HG03342 (cell line): ENCODE measurements around the gene CCM2.

Experiments used
- ATAC-seq: cut with Tn5 transposase; IDR thresholded peaks from one replicate; pipeline ENCODE4 v1.9.1; 2021; ENCODE audit warnings: mild to moderate bottlenecking, moderate library complexity; ENCODE audit not compliant: unreplicated experiment

Gene CCM2

DNA sequence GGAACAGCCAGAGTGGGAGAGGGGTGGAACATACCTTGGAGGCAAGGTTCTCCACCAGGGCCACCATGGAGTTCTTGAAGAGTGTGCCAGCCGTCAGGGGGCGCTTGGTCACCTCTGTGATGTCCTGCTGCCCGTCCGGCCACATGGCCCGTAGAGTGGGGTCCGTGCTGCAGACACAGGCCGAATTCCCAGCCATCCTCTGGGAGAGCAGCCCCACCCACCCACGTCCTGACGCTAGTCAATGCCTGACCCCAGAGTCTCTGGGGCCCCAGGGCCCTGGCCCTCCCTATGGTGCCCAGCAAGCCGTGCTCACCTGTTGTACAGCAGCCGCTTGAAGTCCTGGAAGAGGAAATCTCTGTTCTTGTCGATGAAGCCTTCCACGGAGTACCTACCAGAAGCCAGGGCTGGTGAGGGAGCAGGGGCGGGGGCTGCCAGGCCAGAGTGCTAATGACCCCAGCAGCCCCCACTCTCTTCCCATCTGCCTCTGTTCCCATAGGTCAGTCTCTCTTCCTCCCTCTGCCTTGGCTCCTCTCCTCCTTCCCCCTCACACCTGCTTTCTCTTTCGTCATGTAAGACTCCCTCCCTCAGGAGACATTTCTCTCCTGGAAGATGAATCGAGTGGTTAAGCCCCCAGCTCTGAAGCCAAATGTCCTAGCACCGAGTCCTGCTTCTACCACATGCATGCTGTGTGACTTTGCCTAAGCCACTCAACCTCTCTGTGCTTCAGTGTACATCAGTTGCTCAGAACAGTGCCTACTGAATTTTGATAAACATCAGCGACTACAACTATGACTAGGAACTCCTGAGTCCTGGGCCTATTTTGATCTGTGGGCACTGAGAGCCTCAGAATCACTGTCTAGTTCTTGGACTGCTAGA is 32.2 kb upstream of the CCM2 start:
- no peak for ATAC-seq

DNA sequence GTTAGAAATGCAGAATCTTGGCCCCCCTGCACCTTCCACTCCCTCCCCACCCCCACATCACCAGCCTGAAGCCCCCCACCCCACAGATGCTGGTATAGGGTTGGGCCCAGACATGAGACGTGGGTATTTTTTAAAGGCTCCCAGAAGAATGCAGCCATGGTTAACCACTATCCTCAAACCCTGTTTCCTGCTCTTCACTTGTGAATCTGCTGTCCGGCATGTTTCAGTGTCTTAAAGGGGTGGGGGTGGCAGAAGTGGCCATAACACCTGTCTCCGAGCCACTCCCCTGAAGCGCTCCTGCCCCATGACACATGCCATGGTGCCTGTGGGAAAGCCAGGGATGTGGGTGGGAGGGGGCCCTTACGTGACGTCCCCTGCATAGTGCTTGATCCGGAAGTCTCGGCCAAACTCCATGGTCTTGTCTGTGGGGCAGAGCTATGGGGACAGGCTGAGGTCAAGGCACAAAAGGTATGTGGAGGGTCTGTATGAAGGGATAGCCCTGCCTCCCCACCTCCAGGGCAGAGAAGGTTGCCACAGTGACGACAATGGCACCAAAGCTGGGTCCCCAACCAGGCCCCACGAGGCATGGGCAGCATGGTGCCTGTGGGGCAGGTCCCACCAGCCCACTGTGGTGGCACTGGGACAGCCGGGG is 30.8 kb upstream of the CCM2 start:
- no peak for ATAC-seq

DNA sequence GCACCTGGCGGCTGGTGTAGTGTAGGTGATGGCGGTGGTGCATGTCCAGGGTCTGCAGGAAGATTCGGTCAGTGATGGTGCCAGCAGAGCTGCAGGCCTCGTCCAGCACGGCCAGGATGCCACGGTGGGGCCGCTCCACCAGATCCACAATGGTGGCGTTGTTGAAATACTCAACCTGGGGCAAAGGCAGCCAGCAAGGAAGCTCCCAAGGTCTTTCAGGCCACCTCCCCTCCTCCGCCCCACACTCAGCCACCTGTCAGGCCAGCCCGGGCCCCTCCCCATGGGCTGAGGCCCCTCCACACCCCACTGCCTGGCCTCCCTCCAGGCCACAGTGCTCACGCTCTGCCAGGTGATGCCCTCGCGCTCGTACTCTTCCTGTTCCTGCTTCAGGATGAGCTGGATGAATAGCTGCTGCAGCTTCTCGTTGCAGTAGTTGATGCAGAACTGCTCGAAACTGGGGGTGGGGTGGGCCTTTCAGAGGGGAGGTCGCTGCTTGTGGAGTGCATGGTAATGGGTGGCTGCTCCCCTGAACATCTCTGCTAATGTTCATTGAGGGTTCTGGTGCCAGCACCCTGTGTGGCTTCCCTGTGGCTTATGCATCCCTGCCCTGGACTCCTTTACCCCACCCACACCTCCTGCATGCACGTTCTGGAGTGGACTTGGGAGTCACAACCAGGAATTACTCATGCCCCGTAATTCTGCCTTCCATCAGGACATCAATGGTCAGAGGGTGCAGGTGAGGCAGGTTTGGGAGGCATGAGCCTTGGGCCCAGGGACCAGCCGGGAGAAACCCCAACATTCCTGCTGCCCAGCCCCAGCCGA is 30.1 kb upstream of the CCM2 start:
- no peak for ATAC-seq

DNA sequence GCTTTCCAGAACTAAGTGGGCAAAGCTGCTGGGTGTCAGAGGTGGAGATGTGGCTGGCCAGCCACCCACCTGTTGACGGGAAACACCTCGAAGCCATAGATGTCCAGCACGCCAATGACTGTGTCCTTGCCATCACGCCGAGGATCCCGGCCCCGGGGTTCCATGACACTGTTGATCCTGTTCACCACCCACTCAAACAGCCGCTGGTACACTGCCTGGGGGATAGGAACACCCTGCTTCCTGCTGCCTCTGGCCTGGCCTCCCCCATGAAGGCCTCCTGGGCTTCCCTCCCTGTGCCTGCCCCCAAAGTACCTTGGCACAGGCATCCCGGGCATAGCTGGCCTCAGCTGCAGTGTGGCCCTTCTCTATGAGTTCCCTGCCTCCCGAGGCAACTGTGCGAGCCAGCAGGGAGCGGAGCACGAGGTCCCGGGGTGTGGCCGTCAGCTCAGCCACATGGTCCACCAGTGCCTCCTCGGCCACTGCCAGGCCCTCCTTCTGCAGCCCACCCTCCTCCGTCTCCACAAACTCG is 29.4 kb upstream of the CCM2 start:
- no peak for ATAC-seq

GRCh38 chr7:44971188-44971901 is 28.7 kb upstream of the CCM2 start:
- no peak for ATAC-seq

- ATAC-seq = no peak
Observed at GRCh38 chr7:44971902-44972441, 28.0 kb upstream of the CCM2 start.

DNA sequence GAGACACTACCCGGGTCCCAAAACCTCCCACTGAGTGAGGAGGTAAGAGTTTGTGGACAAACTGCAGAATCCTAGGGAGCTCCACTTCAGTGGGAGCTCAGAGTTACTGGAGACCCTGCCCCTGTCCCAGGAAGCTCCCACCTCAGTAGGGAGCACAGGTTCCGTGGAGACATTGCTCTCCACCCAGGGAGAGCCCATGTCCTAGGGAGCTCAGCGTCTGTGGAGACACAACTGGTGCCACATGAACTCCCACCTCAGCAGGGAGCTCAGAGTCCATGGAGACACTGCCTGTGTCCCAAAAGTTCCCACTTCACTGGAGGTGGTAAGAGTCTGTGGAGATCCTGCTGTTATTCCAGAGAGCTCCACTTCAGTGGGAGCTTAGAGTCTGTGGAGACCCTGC is 27.4 kb upstream of the CCM2 start:
- no peak for ATAC-seq

DNA sequence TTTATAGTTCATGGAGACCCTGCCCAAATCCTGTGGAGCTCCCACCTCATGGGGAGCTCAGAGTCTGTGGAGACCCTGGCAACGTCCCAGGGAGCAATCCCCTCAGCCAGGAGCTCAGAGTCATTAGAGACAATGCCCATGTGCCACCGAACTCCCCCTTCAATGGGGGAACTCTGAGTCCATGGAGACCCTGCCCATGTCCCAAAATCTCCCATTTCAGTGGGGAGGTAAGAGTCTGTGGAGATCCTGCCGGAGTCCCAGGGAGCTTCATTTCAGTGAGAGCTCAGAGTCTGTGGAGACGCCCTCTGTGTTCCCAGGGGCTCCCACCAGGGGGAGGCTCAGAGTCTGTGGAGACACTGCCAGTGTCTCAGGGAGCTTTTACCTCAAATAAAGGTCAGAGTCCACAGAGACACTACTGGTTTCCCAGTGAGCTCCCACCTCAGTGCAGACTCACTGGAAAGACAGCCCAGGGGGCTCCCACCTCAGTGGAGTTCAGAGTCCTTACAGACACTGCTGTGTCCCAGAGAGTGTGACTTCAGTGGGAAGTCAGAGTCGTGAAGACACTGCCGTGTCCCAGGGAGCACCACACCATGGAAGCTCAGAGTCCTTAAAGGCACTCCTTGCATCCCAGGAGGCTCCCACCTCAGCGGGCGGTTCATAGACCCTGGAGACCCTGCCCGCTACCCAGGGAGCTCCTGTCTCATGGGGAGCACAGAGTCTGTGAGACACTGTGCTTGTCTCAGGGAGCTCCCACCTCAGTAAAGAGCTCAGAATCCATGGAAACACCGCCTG is 26.2 kb upstream of the CCM2 start:
- ATAC-seq = no peak

DNA sequence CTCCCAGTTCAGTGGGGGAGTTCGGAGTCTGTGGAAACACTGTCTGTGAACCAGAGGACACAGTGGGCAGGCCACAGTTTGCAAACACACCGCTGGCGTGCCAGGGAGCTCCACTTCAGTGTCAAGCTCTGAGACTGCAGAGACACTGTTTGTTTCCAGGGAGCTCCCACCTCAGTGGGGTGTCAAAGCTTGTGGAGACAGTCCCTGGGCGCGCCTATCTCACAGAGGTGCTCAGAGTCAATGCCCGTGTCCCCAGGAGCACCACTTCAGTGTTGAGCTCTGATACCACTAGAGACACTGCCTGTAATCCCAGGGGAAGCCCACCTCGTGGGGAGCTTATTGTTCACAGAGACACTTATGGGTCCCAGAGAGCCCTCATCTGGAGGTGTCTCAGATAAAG is 25.5 kb upstream of the CCM2 start:
- no peak for ATAC-seq

- ATAC-seq = no peak
Observed at GRCh38 chr7:44975331-44976039, 24.5 kb upstream of the CCM2 start.

DNA sequence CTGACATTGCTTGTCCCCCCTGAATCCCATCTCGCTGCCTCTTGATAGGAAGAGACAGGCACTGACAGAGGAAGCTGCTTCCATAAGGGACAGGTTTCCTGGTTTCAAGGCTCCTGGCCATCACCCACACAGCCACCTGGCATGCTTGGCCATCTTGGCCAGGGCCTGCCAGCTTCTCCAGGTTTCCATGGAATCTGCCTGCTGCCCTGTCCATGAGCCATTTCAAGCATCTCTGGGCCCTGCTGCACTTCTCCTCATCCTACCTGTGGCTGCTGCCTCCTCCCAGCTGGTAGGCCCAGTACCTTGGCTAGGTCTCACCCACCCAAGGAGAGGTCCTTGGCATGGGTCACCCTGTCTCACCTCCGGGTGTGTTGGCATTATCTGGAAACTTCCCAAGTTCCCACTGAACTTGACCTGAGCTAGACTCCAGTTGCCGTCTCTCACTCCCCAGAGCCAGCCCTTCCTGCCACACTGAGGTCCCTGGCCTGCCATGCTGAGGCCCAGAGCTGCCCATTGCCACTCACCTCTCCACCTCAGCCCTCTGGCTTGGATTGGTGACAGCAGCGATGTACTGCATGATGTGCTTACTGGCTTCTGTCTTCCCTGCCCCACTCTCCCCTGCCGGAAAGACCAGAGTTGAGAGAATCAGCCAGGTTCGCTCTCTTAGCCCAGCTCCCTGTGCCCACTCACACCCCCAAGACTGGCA is 23.8 kb upstream of the CCM2 start:
- no peak for ATAC-seq

DNA sequence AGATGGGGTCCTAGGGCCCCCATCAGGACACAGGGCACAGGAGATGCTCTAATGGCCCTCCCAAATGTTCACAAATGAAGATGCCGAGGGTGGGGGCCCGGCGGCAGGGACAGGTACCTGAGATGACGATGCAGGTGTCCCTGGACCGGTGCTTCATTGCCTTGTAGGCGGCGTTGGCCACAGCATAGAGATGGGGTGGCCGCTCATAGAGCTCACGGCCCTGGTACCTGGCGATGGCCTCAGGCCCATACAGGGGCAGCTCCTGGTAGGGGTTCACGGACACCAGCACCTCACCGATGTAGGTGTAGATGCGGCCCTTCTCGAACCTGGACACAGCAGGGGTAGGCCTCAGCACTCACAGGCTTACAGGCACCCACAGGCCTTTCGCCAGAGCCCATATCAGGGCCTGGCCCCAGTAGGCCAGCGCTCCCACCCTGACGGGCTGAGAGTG is 23.2 kb upstream of the CCM2 start:
- ATAC-seq = no peak

- ATAC-seq = no peak
Observed at GRCh38 chr7:44977304-44977958, 22.6 kb upstream of the CCM2 start.

DNA sequence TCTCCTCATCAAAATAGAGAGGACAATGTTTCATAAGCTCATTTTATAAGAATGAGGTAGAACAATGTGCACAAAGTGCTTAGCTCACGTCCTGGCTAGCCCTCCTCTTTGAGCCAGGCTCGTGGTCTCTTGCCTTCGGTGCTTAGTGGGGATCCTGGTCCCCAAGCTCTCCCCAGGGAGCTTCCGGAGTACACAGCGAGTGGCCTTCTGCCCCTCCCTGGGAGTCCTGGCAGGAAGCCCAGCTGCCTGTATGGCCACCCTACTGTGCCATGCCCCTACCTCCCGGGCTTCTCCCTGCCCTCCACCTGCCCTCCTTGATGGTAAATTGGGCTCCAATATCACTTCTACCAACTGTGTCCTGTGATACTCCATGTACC is 22.1 kb upstream of the CCM2 start:
- no peak for ATAC-seq

DNA sequence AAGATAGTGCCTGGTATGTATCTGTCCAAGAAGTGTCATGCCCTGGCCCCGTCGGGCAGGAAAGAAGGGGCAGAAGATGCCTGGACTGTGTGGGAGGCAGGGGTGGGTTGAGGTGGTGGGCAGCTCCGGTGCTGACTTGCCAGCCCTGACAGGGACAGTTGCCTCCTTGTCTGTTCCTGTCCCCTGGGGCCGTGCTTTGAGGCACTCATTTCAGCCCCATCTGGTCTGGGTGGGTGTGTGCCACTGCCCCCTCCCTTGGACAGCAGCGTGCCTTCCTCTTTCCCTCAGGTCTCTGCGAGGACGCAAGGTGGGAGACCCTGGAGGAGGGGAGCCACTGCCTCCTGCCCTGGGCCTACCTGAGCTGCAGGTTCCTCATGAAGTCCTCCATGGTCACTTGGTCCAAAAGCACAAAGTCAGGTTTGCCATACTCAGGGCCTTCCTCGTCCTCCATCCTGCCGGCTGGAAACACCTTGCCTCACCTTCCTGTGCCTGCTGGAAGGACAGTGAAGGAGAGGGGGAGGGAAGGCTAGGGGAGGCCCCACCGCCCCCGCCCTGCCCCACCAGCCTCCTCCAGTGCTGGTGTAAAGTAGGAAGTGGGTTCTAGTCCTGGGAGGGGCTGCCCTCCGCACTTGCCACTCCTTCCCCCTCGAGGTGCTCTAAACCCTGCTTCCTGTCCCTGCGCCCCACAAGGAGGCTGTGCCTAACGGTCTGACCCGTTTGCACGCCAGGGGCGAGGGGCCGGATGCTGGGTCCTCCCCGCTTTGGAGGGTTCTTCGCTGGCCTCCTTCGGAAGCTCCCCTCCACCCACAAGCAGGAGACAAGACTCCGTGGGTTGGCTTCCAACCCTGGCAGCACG is 21.3 kb upstream of the CCM2 start, which contains the start of gene MYO1G:
MYO1G (minus strand) TSS at position 505 of the 856 bp plus-strand sequence; CDS start at position 451, 54 bp downstream.
- peak; percentile 56 for ATAC-seq

- ATAC-seq = peak; percentile 7
Observed at GRCh38 chr7:44979481-44980392, 20.3 kb upstream of the CCM2 start.
